ENCODE data around the gene CMA1.

DNA sequence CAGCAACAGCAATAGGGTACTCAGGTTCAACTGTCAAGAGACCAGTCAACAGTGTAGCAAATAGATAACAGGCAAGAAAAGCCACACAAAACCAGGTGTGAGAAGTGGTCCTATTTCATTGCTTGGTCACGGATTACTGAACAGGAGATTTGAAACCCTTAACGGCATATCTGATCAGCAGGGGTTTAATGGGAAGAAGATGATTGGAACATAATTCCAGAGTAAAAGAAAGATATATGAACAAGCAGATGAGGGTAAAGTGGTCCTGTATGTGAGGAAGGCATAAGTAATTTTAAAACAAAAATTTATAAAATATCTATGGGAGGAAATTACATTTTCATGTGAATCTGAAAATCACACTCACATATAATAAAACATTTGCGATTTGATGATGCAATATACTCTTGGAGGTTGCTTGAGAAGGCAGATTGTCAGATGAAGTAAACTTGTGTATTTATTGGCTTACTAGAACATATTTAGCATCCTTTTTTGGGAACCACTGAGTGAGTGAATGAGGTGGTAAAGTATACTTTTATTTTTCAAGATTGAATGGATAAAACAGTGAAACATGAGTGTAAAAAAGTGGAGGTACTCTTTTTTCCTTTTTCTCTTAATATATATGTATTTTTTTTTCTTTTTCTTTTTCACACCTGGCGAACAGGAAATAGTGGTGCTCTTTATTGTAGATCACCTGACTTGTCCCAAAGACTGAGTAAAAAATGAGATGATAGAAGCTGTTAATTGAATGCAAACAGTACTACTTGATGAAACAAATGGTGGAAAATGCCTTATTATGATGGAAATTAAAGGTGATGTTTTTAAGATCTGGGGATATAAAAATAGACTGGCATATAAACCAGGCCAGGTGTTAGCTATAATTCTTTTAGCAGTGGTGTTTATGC is 43.9 kb downstream of the CMA1 start:
- TF ChIP-seq POLR2AphosphoS5 (IDR thresholded peaks at IDR 0.05; ENCODE audit: low read depth, low read length): no peak
- TF ChIP-seq, protein P1, sequence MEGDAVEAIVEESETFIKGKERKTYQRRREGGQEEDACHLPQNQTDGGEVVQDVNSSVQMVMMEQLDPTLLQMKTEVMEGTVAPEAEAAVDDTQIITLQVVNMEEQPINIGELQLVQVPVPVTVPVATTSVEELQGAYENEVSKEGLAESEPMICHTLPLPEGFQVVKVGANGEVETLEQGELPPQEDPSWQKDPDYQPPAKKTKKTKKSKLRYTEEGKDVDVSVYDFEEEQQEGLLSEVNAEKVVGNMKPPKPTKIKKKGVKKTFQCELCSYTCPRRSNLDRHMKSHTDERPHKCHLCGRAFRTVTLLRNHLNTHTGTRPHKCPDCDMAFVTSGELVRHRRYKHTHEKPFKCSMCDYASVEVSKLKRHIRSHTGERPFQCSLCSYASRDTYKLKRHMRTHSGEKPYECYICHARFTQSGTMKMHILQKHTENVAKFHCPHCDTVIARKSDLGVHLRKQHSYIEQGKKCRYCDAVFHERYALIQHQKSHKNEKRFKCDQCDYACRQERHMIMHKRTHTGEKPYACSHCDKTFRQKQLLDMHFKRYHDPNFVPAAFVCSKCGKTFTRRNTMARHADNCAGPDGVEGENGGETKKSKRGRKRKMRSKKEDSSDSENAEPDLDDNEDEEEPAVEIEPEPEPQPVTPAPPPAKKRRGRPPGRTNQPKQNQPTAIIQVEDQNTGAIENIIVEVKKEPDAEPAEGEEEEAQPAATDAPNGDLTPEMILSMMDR (IDR thresholded peaks at IDR 0.05): no peak
